OCI-LY1 (cell line): ENCODE results near the gene GORAB.

ENCODE experiments used
- H2AFZ ChIP-seq: fragments of 200-600 bp; sonication (generic), shearing (Covaris generic); 2 replicates; pipeline ENCODE4 v1.6.0; 2014; ENCODE audit warnings: antibody characterized with exemption, mild to moderate bottlenecking, low read length
- H3F3A ChIP-seq: fragments of 200-600 bp; sonication (generic), shearing (Covaris generic); 2 replicates; pipeline ENCODE4 v1.6.0; 2014; ENCODE audit warnings: mild to moderate bottlenecking, antibody characterized with exemption, low read length, moderate library complexity; ENCODE audit not compliant: insufficient read depth
- H3K27ac ChIP-seq: fragments of 200-600 bp; sonication (generic); 2 replicates; pipeline ENCODE4 v1.5.1; 2014; ENCODE audit warnings: low read length, mixed run types, mild to moderate bottlenecking, low read depth; ENCODE audit not compliant: poor library complexity, severe bottlenecking
- H3K27me3 ChIP-seq: fragments of 200-600 bp; sonication (generic); 2 replicates; pipeline ENCODE4 v1.6.0; 2014; ENCODE audit warnings: antibody characterized with exemption, mild to moderate bottlenecking, low read length, moderate library complexity; ENCODE audit not compliant: insufficient read depth
- H3K36me3 ChIP-seq: fragments of 200-600 bp; sonication (generic); 2 replicates; pipeline ENCODE4 v1.6.1; 2014; ENCODE audit warnings: mild to moderate bottlenecking, antibody characterized with exemption, low read length, moderate library complexity, mixed read lengths; ENCODE audit not compliant: insufficient read depth
- H3K4me1 ChIP-seq: fragments of 200-600 bp; sonication (generic); 2 replicates; pipeline ENCODE4 v1.5.1; 2014; ENCODE audit warnings: mild to moderate bottlenecking, low read length, moderate library complexity; ENCODE audit not compliant: insufficient read depth, severe bottlenecking
- H3K4me2 ChIP-seq: fragments of 200-600 bp; sonication (generic), shearing (Covaris generic); 2 replicates; pipeline ENCODE4 v1.6.1; 2014; ENCODE audit warnings: low read length
- H3K4me3 ChIP-seq: fragments of 200-600 bp; sonication (generic); 2 replicates; pipeline ENCODE4 v1.5.1; 2014; ENCODE audit warnings: low read length, low read depth, mild to moderate bottlenecking, mixed read lengths; ENCODE audit not compliant: poor library complexity, severe bottlenecking
- H3K79me2 ChIP-seq: fragments of 200-600 bp; shearing (Covaris generic); 2 replicates; pipeline ENCODE4 v1.6.1; 2016; ENCODE audit warnings: mixed run types, low read length, mixed read lengths; ENCODE audit not compliant: insufficient read depth
- H3K9ac ChIP-seq: fragments of 200-600 bp; sonication (generic), shearing (Covaris generic); 2 replicates; pipeline ENCODE4 v1.6.1; 2014; ENCODE audit warnings: mild to moderate bottlenecking, low read length, mixed read lengths
- H3K9me2 ChIP-seq: fragments of 200-600 bp; sonication (generic), shearing (Covaris generic); 2 replicates; pipeline ENCODE4 v1.6.1; 2014; ENCODE audit warnings: low read depth, mild to moderate bottlenecking, low read length, mixed read lengths
- H3K9me3 ChIP-seq: fragments of 200-600 bp; shearing (Covaris generic); 2 replicates; pipeline ENCODE4 v1.6.1; 2014; ENCODE audit warnings: low read length, mixed read lengths
- H4K20me1 ChIP-seq: fragments of 200-600 bp; sonication (generic), shearing (Covaris generic); 2 replicates; pipeline ENCODE4 v1.6.0; 2016; ENCODE audit warnings: mild to moderate bottlenecking, low read length; ENCODE audit not compliant: insufficient read depth
- EZH2 ChIP-seq: fragments of 200-600 bp; sonication (generic), shearing (Covaris generic); IDR thresholded peaks from 2 replicates; pipeline ENCODE4 v1.8.0; 2017; ENCODE audit warnings: borderline replicate concordance, mixed run types, mild to moderate bottlenecking, antibody characterized with exemption, low read length, moderate library complexity, mixed read lengths
- TF ChIP-seq, protein P1 (sequence below): fragments of 200-600 bp; sonication (generic), shearing (Covaris generic); IDR thresholded peaks from 2 replicates; pipeline ENCODE4 v1.5.1; 2017; ENCODE audit warnings: mild to moderate bottlenecking, antibody characterized with exemption, low read length, moderate library complexity, mixed read lengths

Gene GORAB

DNA sequence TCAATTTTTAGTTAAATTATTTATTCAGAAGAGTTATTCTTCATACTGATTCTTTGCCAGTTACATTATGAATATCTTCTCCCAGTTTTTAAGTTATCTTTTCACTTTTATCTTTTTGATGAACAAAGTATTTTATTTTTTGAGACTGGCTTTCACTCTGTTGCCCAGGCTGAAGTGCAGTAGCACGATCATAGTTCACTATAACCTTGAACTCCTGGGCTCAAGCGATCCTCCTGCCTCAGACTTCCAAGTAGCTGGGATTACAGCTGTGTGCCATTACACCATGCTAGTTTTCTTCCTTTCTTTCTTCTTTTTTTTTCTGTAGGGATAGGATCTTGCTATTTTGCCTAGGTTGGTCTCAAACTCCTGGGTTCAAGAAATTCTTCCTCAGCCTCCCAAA lies 3.5 kb downstream of the GORAB start:
- H3F3A ChIP-seq, result no peaks in the 10 kb centered on the region
- H3K79me2 ChIP-seq, result peaks cover 20% of the 10 kb centered on the region
- no peak for TF ChIP-seq EZH2
- TF ChIP-seq, protein P1, sequence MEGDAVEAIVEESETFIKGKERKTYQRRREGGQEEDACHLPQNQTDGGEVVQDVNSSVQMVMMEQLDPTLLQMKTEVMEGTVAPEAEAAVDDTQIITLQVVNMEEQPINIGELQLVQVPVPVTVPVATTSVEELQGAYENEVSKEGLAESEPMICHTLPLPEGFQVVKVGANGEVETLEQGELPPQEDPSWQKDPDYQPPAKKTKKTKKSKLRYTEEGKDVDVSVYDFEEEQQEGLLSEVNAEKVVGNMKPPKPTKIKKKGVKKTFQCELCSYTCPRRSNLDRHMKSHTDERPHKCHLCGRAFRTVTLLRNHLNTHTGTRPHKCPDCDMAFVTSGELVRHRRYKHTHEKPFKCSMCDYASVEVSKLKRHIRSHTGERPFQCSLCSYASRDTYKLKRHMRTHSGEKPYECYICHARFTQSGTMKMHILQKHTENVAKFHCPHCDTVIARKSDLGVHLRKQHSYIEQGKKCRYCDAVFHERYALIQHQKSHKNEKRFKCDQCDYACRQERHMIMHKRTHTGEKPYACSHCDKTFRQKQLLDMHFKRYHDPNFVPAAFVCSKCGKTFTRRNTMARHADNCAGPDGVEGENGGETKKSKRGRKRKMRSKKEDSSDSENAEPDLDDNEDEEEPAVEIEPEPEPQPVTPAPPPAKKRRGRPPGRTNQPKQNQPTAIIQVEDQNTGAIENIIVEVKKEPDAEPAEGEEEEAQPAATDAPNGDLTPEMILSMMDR, result no peak
- no peaks in the 10 kb centered on the region for H3K27me3 ChIP-seq
- H3K27ac ChIP-seq, result no peak overlapping the region
- H3K4me1 ChIP-seq, result peaks cover 22% of the 10 kb centered on the region
- no peak overlapping the region for H2AFZ ChIP-seq
- no peaks in the 10 kb centered on the region for H3K9me3 ChIP-seq
- H3K36me3 ChIP-seq, result peaks cover 17% of the 10 kb centered on the region
- no peaks in the 10 kb centered on the region for H3K9me2 ChIP-seq
- no peak overlapping the region for H3K4me2 ChIP-seq
- H3K4me3 ChIP-seq, result no peak overlapping the region
- no peaks in the 10 kb centered on the region for H4K20me1 ChIP-seq
- H3K9ac ChIP-seq, result no peak overlapping the region

DNA sequence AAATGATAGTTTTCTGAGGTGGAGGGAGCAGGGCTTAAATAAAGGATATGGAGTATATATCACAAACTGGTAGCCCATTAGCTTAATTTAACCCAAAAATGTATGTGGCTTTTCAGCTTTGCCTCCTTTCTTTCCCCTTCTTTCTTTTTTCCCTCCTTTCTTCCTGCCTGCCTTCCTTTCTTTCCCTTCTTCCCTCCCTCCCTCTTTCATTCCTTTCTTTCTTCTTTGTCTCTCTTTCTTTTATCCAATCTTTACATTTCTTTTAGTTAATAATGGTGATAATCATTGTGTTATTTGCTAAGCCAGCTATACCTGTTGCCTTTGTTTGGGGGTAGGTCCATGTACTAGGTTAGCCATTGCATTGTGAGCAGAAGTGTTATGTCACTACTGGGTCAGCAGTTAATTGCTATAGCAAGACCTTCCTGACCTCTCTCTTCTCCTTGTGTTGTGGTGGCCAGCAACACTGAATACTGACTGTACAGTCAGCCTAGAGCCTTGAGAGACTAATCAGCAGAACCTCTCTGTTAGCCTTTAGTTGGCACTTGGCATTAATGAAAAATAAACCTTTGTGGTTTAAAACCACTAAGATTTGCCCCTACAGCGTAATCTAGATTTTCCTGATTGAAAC lies 5.1 kb downstream of the GORAB start:
- peaks cover 20% of the 10 kb centered on the region for H3K79me2 ChIP-seq
- no peak overlapping the region for H3K4me2 ChIP-seq
- no peaks in the 10 kb centered on the region for H3K9me3 ChIP-seq
- H3K9ac ChIP-seq, result no peak overlapping the region
- H3F3A ChIP-seq, result no peaks in the 10 kb centered on the region
- H3K36me3 ChIP-seq, result peaks cover 29% of the 10 kb centered on the region
- no peak overlapping the region for H3K27ac ChIP-seq
- H2AFZ ChIP-seq, result no peak overlapping the region
- no peaks in the 10 kb centered on the region for H3K9me2 ChIP-seq
- no peaks in the 10 kb centered on the region for H3K27me3 ChIP-seq
- no peak overlapping the region for H3K4me3 ChIP-seq
- no peak for TF ChIP-seq EZH2
- TF ChIP-seq, protein P1, result no peak
- H3K4me1 ChIP-seq, result peaks cover 12% of the 10 kb centered on the region
- no peaks in the 10 kb centered on the region for H4K20me1 ChIP-seq

DNA sequence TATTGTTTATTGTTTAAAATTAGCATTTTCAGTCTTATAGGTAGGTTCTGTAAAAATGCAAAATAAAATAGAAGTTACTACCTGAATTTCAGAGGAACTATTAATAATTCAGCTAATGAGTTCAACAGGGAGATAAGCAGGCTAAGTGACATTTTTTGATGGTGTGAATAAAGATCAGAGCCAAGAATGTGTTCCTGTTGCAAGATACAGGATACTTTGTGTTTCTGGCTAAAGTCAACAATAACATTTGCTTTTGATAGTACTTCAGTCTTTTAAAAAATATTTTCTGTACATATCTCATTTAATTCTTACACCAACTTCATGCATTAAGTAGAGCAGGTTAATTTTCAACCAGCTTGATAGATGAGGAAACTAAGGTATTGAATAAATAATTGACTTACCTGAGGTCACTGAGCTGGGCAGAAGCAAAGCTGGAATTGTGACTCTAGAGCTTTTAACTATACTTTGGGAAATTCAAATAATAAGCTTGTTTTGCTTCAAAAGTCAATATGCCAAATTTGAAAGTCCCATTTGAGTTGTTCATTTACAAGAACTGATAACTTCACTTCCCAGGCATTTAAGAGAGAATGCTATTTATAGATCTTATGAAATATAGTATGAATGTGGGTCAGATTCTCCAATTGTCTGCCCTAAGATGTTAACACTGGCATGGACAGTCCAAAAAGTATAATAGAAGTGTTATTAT lies 6.0 kb downstream of the GORAB start:
- Histone ChIP-seq H3K4me1 (peaks cover 9% of the 10 kb centered on the region), H3K27me3 (no peaks in the 10 kb centered on the region), H3K4me2 (no peak overlapping the region), H3K36me3 (peaks cover 38% of the 10 kb centered on the region), H3K4me3 (no peak overlapping the region), H3K9ac (no peak overlapping the region), H3K79me2 (peaks cover 14% of the 10 kb centered on the region), H4K20me1 (no peaks in the 10 kb centered on the region), H3K9me3 (no peaks in the 10 kb centered on the region), H3K9me2 (no peaks in the 10 kb centered on the region), H3F3A (no peaks in the 10 kb centered on the region), H2AFZ (no peak overlapping the region), H3K27ac (no peak overlapping the region)
- TF ChIP-seq, protein P1, result no peak
- TF ChIP-seq EZH2, result no peak
